ACC112 (cell line): Measurements from ENCODE around the gene BANK1.

ENCODE experiments used
- H2AFZ ChIP-seq: fragments of 200-600 bp; sonication (generic); one replicate; pipeline ENCODE4 v1.6.0; 2017; ENCODE audit warnings: antibody characterized with exemption, low read length; ENCODE audit not compliant: unreplicated experiment
- H3K27ac ChIP-seq: fragments of 200-600 bp; sonication (generic); 2 replicates; pipeline ENCODE4 v1.5.1; 2014; ENCODE audit warnings: low read depth, mild to moderate bottlenecking, antibody characterized with exemption, low read length, moderate library complexity
- H3K27me3 ChIP-seq: fragments of 200-600 bp; sonication (generic); 2 replicates; pipeline ENCODE4 v1.6.1; 2014; ENCODE audit warnings: mild to moderate bottlenecking, antibody characterized with exemption, low read length, moderate library complexity, mixed read lengths; ENCODE audit not compliant: insufficient read depth
- H3K36me3 ChIP-seq: fragments of 200-600 bp; sonication (generic); 2 replicates; pipeline ENCODE4 v1.6.1; 2016; ENCODE audit warnings: mild to moderate bottlenecking, antibody characterized with exemption, low read length, moderate library complexity, mixed read lengths; ENCODE audit not compliant: insufficient read depth
- H3K4me1 ChIP-seq: fragments of 200-600 bp; sonication (generic); one replicate; pipeline ENCODE4 v1.6.1; 2016; ENCODE audit warnings: low read length, mixed read lengths; ENCODE audit not compliant: insufficient read depth, unreplicated experiment, control insufficient read depth
- H3K4me3 ChIP-seq: fragments of 200-600 bp; sonication (generic); 2 replicates; pipeline ENCODE4 v1.5.1; 2014; ENCODE audit warnings: mild to moderate bottlenecking, low read depth, low read length
- H3K79me2 ChIP-seq: fragments of 200-600 bp; sonication (generic); one replicate; pipeline ENCODE4 v1.6.0; 2016; ENCODE audit warnings: low read length; ENCODE audit not compliant: control insufficient read depth, unreplicated experiment, insufficient read depth

Gene BANK1

DNA sequence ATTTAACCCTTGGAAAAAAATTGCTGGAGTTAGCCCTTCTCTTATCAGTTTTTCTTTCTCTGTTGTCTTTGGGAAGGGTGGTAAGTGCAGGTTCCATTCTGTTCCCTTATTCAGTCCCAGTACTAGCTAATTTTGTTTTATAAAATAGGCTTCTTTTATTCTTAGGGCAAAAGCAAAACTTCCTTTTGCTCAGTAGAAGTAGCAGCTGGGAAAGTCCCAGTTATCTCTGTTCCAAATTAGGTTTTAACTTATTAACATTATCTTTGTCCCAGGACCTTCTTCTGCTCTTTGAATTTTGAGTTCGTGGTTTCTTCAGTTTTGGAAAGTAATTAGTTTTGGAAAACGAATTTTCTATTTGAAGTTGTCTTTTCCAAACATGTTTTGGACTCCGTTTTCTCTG is 61.1 kb downstream of the BANK1 start:
- Histone ChIP-seq H3K36me3 (no peaks in the 10 kb centered on the region), H3K4me3 (no peak overlapping the region), H3K27me3 (no peaks in the 10 kb centered on the region), H3K4me1 (no peaks in the 10 kb centered on the region), H3K79me2 (no peaks in the 10 kb centered on the region), H3K27ac (no peak overlapping the region), H2AFZ (peak overlapping the region; percentile 31)

GRCh38 chr4:101853028-101853427 is 62.5 kb downstream of the BANK1 start:
- no peak overlapping the region for H3K4me3 ChIP-seq
- H2AFZ ChIP-seq, result peak overlapping the region; percentile 56
- H3K79me2 ChIP-seq, result no peaks in the 10 kb centered on the region
- no peaks in the 10 kb centered on the region for H3K27me3 ChIP-seq
- no peaks in the 10 kb centered on the region for H3K4me1 ChIP-seq
- no peaks in the 10 kb centered on the region for H3K36me3 ChIP-seq
- H3K27ac ChIP-seq, result no peak overlapping the region

- Histone ChIP-seq H3K4me1 (no peaks in the 10 kb centered on the region), H3K36me3 (no peaks in the 10 kb centered on the region), H3K27me3 (no peaks in the 10 kb centered on the region), H3K27ac (no peak overlapping the region), H3K4me3 (no peak overlapping the region), H3K79me2 (no peaks in the 10 kb centered on the region), H2AFZ (no peak overlapping the region)
These were observed 63.2 kb downstream of the BANK1 start for GRCh38 chr4:101853691-101854090.

DNA sequence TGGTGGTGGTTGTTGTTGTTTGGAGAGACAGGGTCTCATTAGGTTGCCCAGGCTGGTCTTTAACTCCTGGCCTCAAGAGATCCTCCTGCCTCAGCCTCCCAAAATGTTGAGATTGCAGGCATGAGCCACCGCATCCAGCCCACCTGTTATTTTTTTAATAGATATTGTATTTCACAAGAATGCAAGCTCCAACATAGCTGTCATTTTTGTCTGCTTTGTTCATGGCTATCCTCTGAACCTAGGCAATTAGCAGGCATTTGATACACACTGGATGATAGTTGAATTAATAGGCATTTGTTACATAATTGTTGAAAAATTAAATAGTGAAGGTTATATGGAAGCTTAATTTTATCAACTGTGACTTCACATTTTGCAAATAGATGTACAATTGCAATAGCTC is 64.7 kb downstream of the BANK1 start:
- no peak overlapping the region for H3K4me3 ChIP-seq
- no peaks in the 10 kb centered on the region for H3K79me2 ChIP-seq
- H3K4me1 ChIP-seq, result no peaks in the 10 kb centered on the region
- H3K27ac ChIP-seq, result no peak overlapping the region
- no peak overlapping the region for H2AFZ ChIP-seq
- H3K36me3 ChIP-seq, result no peaks in the 10 kb centered on the region
- H3K27me3 ChIP-seq, result no peaks in the 10 kb centered on the region

GRCh38 chr4:101856149-101856548 is 65.6 kb downstream of the BANK1 start:
- Histone ChIP-seq H3K27me3 (no peaks in the 10 kb centered on the region), H3K4me1 (no peaks in the 10 kb centered on the region), H2AFZ (no peak overlapping the region), H3K4me3 (no peak overlapping the region), H3K27ac (no peak overlapping the region), H3K79me2 (no peaks in the 10 kb centered on the region), H3K36me3 (no peaks in the 10 kb centered on the region)

GRCh38 chr4:101857176-101857575 is 66.6 kb downstream of the BANK1 start:
- Histone ChIP-seq H2AFZ (no peak overlapping the region), H3K36me3 (no peaks in the 10 kb centered on the region), H3K4me1 (no peaks in the 10 kb centered on the region)

DNA sequence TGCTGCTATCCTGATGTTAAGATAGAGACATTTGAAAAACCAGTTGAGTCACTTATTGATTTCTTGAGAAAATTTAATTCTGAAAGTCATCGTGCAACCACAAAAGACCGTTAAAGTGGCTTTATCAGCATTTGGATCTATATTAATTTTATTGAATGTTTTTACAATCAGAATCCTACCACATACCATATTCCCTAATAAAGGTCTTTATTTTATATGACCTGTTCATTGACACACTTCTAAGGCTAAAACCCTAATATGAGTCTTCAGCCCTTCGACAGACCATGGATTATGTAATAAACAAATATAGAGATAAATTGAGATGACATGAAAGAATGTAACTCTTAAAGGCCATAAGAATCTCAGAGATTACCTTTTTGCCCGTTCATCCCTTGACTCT is 68.1 kb downstream of the BANK1 start:
- Histone ChIP-seq H3K36me3 (no peaks in the 10 kb centered on the region), H3K27me3 (no peaks in the 10 kb centered on the region), H3K4me3 (no peak overlapping the region), H3K4me1 (no peaks in the 10 kb centered on the region), H2AFZ (no peak overlapping the region), H3K79me2 (no peaks in the 10 kb centered on the region), H3K27ac (no peak overlapping the region)

More at GRCh38 chr4:101857176-101857575, 66.6 kb downstream of the BANK1 start:
- H3K4me3 ChIP-seq, result no peak overlapping the region
- H3K79me2 ChIP-seq, result no peaks in the 10 kb centered on the region
- no peaks in the 10 kb centered on the region for H3K27me3 ChIP-seq
- H3K27ac ChIP-seq, result no peak overlapping the region

DNA sequence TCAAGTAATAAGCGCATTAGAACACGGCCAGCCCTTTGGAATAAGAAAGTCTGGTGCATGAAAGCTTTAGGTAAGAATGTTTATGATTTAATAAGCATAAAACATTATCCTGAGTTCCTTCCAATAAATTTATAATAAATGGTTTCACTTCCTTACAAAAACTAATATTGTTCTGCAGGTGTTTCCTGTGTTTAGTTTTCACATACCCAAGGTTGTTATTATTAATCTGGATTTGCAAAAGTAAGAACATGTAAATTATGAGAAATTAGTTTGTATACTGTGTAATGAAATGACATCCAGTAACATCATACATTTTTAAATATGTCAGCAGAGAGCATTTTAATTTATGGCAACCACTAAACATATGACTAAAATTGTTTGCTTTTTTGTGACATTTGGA is 72.1 kb downstream of the BANK1 start:
- H3K36me3 ChIP-seq, result no peaks in the 10 kb centered on the region
- no peaks in the 10 kb centered on the region for H3K79me2 ChIP-seq
- no peak overlapping the region for H3K27ac ChIP-seq
- no peak overlapping the region for H3K4me3 ChIP-seq
- H3K4me1 ChIP-seq, result no peaks in the 10 kb centered on the region
- no peak overlapping the region for H2AFZ ChIP-seq
- H3K27me3 ChIP-seq, result no peaks in the 10 kb centered on the region

- no peaks in the 10 kb centered on the region for H3K27me3 ChIP-seq
- H3K27ac ChIP-seq, result no peak overlapping the region
- no peaks in the 10 kb centered on the region for H3K4me1 ChIP-seq
- no peak overlapping the region for H2AFZ ChIP-seq
- no peaks in the 10 kb centered on the region for H3K36me3 ChIP-seq
- H3K79me2 ChIP-seq, result no peaks in the 10 kb centered on the region
- H3K4me3 ChIP-seq, result no peak overlapping the region
These were observed 74.1 kb downstream of the BANK1 start for GRCh38 chr4:101864660-101865059.

GRCh38 chr4:101865501-101866062 is 75.1 kb downstream of the BANK1 start:
- Histone ChIP-seq H2AFZ (no peak overlapping the region), H3K79me2 (no peaks in the 10 kb centered on the region)

GRCh38 chr4:101870874-101871273 is 80.3 kb downstream of the BANK1 start:
- Histone ChIP-seq H3K79me2 (no peaks in the 10 kb centered on the region), H3K4me1 (no peaks in the 10 kb centered on the region), H3K4me3 (no peak overlapping the region), H3K27ac (no peak overlapping the region), H2AFZ (no peak overlapping the region), H3K27me3 (no peaks in the 10 kb centered on the region), H3K36me3 (no peaks in the 10 kb centered on the region)

More at GRCh38 chr4:101865501-101866062, 75.1 kb downstream of the BANK1 start:
- Histone ChIP-seq H3K27me3 (no peaks in the 10 kb centered on the region), H3K4me1 (no peaks in the 10 kb centered on the region), H3K36me3 (no peaks in the 10 kb centered on the region), H3K4me3 (no peak overlapping the region), H3K27ac (peak overlapping the region; percentile 25; the same call in 1 of the 2 replicates)
